ENCODE measurements around the gene FAH.

The FAH gene

GRCh38 chr15:80152896-80153876 lies at the start of gene FAH:
Gene FAH (plus strand): TSS chr15:80152999. CDS start chr15:80153055, 56 bp downstream.
- Histone ChIP-seq H3K9me3 (no peaks in the 10 kb centered on the region), H3K27ac (peak within 1 kb of the TSS; percentile 94), H3K27me3 (no peaks in the 10 kb centered on the region), H3K36me3 (peaks cover 0 to 2% (median 2%) of the 10 kb centered on the region in 3 donors), H3K4me1 (peaks cover 0 to 27% (median 17%) of the 10 kb centered on the region in 4 donors), H3K4me3 (peak within 1 kb of the TSS; percentile 75 to 85)
- TF ChIP-seq CTCF (IDR thresholded peaks at IDR 0.05), result no peak
- intact Hi-C loops (cut with DNase I; ENCODE audit: low total_unique reads), result loop anchor here (5.0 to 10.0 kb wide), 2 partner anchors 96 to 1892 kb away; partner anchors contain the start of genes MEX3B and ZFAND6
- no peak for DNase-seq

DNA sequence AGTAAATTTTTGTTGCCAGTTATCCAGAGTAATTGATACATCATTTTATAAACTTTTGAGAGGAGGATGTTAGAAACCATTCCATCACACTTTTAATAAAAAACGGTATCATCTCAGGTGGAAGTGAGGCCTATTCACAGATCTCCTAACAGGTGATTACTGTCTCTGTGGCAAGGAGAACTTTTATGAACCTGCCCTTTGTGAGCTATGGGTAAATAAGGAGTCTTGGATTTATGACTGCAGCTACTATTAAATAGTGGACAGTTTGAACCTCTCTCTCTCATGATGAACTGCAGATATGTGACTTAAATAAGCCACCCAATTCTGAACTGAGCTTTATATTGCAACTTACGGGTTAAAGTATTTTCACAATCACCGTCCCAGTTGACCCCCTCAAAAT lies 47.6 kb upstream of the FAH start:
- Histone ChIP-seq H3K9me3 (no peaks in the 10 kb centered on the region), H3K27me3 (no peaks in the 10 kb centered on the region), H3K4me3 (no peak overlapping the region), H3K36me3 (peaks cover 0 to 6% (median 0%) of the 10 kb centered on the region in 3 donors), H3K27ac (no peak overlapping the region), H3K4me1 (peaks cover 0 to 10% (median 0%) of the 10 kb centered on the region in 4 donors)
- DNase-seq, result no peak
- intact Hi-C loops (cut with DNase I; ENCODE audit: low total_unique reads), result no loop called here
- TF ChIP-seq CTCF (IDR thresholded peaks at IDR 0.05), result no peak

DNA sequence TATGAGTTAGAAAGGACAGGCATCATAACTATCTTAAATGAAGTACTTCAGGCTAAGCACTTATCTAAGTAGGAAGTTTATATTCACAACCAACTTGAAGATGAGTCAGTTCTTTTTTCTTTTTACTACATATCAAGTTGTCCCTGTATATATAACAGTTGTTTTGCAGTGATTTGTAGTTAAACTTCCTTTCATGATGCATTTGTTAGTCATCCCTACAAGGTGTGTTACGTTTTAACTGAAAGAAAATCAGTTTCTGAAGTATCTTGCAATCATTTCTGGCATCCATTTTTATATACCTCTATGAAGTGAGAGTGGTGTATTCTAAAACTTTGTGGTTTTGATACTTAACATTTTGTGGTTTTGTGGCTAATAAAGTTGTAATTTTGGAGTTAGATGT lies 47.2 kb upstream of the FAH start:
- Histone ChIP-seq H3K9me3 (no peaks in the 10 kb centered on the region), H3K27me3 (no peaks in the 10 kb centered on the region), H3K27ac (no peak overlapping the region), H3K36me3 (peaks cover 0 to 6% (median 0%) of the 10 kb centered on the region in 3 donors), H3K4me3 (no peak overlapping the region), H3K4me1 (peaks cover 0 to 9% (median 0%) of the 10 kb centered on the region in 4 donors)
- intact Hi-C loops (cut with DNase I; ENCODE audit: low total_unique reads), result no loop called here
- DNase-seq, result no peak
- TF ChIP-seq CTCF (IDR thresholded peaks at IDR 0.05), result no peak

DNA sequence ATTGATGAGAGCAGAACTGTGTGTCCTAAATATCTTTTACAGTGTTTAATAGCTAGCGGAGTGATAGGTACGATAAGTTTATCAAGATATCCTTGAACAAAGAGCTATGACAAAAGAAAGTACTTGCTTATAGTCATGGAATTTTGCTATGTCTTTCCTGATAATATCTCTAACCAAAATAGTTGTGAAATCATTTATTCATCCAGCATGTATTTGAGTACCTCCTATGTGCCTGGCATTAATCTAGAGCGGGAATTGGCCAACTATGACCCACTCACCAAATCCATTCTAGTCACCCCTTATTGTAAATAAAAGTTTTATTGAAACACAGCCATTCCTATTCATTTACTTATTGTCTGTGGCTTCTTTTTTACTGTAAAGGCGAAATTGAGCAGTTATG lies 46.7 kb upstream of the FAH start:
- Histone ChIP-seq H3K36me3 (peaks cover 0 to 6% (median 0%) of the 10 kb centered on the region in 3 donors), H3K27me3 (no peaks in the 10 kb centered on the region), H3K4me1 (peaks cover 0 to 9% (median 0%) of the 10 kb centered on the region in 4 donors), H3K9me3 (no peaks in the 10 kb centered on the region), H3K27ac (no peak overlapping the region), H3K4me3 (no peak overlapping the region)
- TF ChIP-seq CTCF (IDR thresholded peaks at IDR 0.05), result no peak
- no peak for DNase-seq
- intact Hi-C loops (cut with DNase I; ENCODE audit: low total_unique reads), result no loop called here

DNA sequence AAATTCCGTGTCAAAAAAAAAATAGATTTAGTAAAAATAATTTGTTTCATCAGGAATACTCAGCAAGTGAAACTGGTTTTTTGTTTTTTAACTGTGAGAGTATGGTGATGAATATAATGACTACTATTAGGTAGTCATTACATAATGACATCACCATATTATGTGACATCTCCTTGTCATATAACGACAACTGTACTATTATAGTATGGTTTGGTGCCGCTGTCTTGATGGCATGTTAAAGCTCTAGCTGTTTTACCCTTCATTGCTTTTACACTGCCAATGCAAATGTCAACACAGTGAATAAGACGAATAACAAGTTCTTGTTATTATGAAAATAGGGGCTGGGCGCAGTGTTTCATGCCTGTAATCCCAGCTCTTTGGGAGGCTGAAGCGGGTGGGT lies 45.6 kb upstream of the FAH start:
- peaks cover 0 to 6% (median 0%) of the 10 kb centered on the region in 3 donors for H3K36me3 ChIP-seq
- no peaks in the 10 kb centered on the region for H3K9me3 ChIP-seq
- TF ChIP-seq CTCF (IDR thresholded peaks at IDR 0.05), result no peak
- H3K4me3 ChIP-seq, result no peak overlapping the region
- no peak for DNase-seq
- H3K27me3 ChIP-seq, result no peaks in the 10 kb centered on the region
- intact Hi-C loops (cut with DNase I; ENCODE audit: low total_unique reads), result no loop called here
- no peak overlapping the region for H3K27ac ChIP-seq
- peaks cover 0 to 9% (median 0%) of the 10 kb centered on the region in 4 donors for H3K4me1 ChIP-seq

Measured in tibial artery (tissue), 4 donors.